Central memory CD8-positive, alpha-beta T cell (primary cell): ENCODE measurements around the gene DDR2.
"Not testable (repeated sequence)": the region's sequence is repeated elsewhere in the genome, so short reads cannot be mapped to it uniquely, and the experiment has no call there.

Experiments used
- ATAC-seq: fragments of 150-1000 bp; cut with Tn5 transposase; replicated peaks from 2 replicates; pipeline ENCODE4 v1.10.0; 2022; ENCODE audit warnings: mild to moderate bottlenecking, moderate FRiP score, moderate number of reproducible peaks; ENCODE audit not compliant: poor library complexity, severe bottlenecking; ENCODE audit errors: extremely low read depth
- DNase-seq, 2 donors: peaks; one replicate each; pipeline ENCODE4 v3.0.0; 2021; ENCODE audit warnings: low spot score in 2 of 2
- H3K27ac Mint-ChIP-seq: one replicate; pipeline ENCODE4 v1.8.0; 2022; ENCODE audit warnings: low read depth, mild to moderate bottlenecking, moderate library complexity, mixed read lengths
- H3K27me3 Mint-ChIP-seq: one replicate; pipeline ENCODE4 v1.8.0; 2022; ENCODE audit warnings: mixed read lengths
- H3K36me3 Mint-ChIP-seq: one replicate; pipeline ENCODE4 v1.8.0; 2022; ENCODE audit warnings: mild to moderate bottlenecking, moderate library complexity, mixed read lengths; ENCODE audit not compliant: insufficient read depth
- H3K4me1 Mint-ChIP-seq: one replicate; pipeline ENCODE4 v1.8.0; 2022; ENCODE audit warnings: mixed read lengths
- H3K4me3 Mint-ChIP-seq: one replicate; pipeline ENCODE4 v1.8.0; 2022; ENCODE audit warnings: mild to moderate bottlenecking, moderate library complexity, mixed read lengths
- H3K9me3 Mint-ChIP-seq: one replicate; pipeline ENCODE4 v1.8.0; 2022; ENCODE audit warnings: mixed read lengths

DDR2 gene

DNA sequence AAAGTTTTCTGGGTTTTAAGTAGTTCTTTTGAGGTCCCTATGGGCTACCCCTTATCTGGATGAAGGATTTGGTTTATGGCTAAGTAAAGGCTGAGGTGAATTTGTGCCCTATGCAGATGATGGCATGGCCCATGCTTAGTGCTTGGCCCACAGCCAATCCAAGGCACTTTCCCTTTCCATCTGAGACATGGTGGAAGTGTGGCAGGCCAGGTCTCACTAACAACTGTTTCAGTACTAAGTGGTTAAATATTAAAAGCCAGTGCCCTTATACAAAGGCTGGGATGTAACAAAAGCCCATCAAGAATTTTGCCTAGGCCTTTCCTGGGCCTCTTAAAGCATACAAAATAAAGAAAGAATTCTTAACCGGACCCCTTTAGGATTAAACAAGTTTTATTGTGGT is 156.5 kb downstream of the DDR2 start:
- not testable (repeated sequence) for ATAC-seq, H3K4me1 Mint-ChIP-seq, H3K27me3 Mint-ChIP-seq, H3K4me3 Mint-ChIP-seq, H3K9me3 Mint-ChIP-seq, DNase-seq, H3K27ac Mint-ChIP-seq, H3K36me3 Mint-ChIP-seq

DNA sequence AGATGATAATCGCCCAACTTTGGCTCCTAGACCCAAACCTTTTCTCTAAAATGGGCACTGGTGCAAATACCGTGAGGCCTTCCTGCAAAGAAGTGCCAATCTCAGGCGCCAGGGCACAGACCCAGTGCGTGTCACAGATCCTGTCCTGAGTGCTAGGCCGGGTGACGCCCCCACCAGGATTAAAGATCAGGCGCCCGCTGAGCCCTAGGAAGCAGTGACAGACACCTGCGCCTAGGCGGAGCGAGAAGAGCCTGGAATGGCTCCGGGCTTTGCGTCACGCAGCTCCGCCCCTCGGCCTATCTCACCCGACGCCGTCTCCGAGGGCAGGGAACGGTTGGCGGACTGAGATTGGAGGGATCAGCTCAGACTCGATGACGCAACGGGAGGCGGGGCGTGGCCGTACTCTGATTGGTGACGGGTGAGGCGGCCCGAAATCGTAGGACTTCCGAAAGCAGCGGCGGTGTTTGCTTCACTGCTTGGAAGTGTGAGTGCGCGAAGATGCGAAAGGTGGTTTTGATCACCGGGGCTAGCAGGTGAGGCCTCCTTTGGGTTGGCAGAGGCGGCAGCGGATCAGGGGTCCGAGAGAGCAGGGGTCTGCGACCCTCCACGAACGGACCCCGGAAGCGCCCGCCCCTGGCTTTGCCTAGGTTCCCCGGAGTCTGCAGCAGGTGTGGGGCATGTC is 158.2 kb downstream of the DDR2 start, which contains the start of gene HSD17B7:
TSS of gene HSD17B7 (plus strand) at position 400 of the 682 bp plus-strand sequence. CDS start at position 499, 99 bp downstream.
- H3K4me1 Mint-ChIP-seq, H3K27me3 Mint-ChIP-seq: not testable (repeated sequence)
- peak within 1 kb of the TSS; percentile 84 for H3K4me3 Mint-ChIP-seq

DNA sequence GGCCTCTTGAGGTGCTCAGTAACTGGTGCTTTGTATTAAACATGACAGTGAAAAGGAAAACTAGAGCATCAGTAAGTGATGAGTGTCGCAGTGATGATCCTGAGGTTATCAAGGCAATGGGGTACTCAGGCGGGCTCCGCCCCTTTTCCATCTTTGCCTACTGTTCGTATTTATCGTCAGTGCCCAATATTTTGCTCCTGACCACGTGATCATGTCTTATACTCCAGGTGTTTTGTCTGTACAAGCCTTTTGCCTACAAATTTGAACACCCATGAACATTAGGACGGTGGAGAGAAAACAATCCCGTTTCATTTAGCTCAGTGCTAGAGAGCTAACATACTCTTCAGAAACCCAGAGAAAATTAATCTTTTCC is 158.7 kb downstream of the DDR2 start:
- peaks cover 14% of the 10 kb centered on the region for H3K36me3 Mint-ChIP-seq
- peak overlapping the region; percentile 84 for H3K4me3 Mint-ChIP-seq
- peak; percentile 43 for ATAC-seq
- H3K9me3 Mint-ChIP-seq, H3K4me1 Mint-ChIP-seq, H3K27me3 Mint-ChIP-seq, DNase-seq: not testable (repeated sequence)
- H3K27ac Mint-ChIP-seq, result peak overlapping the region; percentile 92

More for the DNA sequence above, 158.2 kb downstream of the DDR2 start, which contains the start of gene HSD17B7:
- peak; percentile 99 for ATAC-seq
- not testable (repeated sequence) for H3K9me3 Mint-ChIP-seq
- peak; percentile 43 to 70 for DNase-seq
- peak within 1 kb of the TSS; percentile 92 for H3K27ac Mint-ChIP-seq
- peaks cover 12% of the 10 kb centered on the region for H3K36me3 Mint-ChIP-seq

DNA sequence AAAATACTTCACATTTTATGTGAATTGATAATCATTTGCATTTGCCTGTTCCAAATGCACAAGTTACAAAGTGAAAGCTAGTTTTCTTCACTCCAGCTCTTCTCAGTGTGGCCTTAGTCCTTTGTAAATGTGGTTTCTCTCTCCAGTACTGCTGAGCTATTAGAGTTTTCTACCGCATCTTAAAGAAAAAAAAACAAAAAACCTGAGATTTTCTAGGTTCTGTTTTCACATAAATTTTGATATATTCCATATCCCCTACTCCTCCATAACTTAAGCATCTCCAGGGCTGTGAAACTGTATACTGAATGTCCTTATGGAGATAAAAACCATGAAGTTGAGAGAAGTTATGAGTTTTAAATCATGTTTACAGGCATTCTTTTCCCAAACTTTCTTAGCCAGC is 162.0 kb downstream of the DDR2 start:
- DNase-seq, H3K9me3 Mint-ChIP-seq, H3K4me1 Mint-ChIP-seq, H3K4me3 Mint-ChIP-seq, H3K27ac Mint-ChIP-seq, ATAC-seq, H3K27me3 Mint-ChIP-seq: not testable (repeated sequence)
- H3K36me3 Mint-ChIP-seq, result peaks cover 36% of the 10 kb centered on the region

DNA sequence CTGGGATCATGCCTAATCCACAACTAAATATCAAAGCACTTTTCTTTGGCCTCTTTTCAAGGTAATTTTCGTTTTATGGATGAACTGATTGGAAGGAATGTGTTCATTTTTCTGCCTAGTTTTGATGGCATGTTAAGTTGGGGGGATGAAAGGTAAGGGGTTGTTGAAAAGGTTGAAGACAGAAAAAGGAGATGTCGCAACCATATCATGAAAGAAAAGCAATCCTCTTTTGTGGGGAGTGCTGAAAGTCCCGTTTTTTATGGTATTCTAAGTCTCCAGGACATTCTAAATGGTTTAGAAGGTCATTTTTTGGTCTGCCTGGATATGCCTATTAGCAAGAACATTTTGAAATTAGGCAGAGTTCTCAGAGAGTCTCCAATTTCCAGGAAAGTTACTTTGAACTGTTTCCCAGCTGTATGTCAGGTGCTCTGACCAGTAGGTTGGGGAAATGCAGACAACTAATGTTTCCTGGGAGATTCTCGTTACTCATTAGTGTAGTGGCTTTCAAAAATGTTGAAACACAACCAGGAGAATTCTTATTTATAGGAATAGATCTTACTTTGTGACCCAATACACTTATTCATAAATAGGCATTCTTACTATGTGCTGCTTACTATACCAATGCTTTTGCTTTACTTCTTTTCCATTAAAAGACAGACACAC is 164.5 kb downstream of the DDR2 start:
- H3K27ac Mint-ChIP-seq, H3K27me3 Mint-ChIP-seq, H3K4me3 Mint-ChIP-seq, H3K9me3 Mint-ChIP-seq, H3K4me1 Mint-ChIP-seq, DNase-seq, ATAC-seq: not testable (repeated sequence)
- H3K36me3 Mint-ChIP-seq, result peaks cover 47% of the 10 kb centered on the region

DNA sequence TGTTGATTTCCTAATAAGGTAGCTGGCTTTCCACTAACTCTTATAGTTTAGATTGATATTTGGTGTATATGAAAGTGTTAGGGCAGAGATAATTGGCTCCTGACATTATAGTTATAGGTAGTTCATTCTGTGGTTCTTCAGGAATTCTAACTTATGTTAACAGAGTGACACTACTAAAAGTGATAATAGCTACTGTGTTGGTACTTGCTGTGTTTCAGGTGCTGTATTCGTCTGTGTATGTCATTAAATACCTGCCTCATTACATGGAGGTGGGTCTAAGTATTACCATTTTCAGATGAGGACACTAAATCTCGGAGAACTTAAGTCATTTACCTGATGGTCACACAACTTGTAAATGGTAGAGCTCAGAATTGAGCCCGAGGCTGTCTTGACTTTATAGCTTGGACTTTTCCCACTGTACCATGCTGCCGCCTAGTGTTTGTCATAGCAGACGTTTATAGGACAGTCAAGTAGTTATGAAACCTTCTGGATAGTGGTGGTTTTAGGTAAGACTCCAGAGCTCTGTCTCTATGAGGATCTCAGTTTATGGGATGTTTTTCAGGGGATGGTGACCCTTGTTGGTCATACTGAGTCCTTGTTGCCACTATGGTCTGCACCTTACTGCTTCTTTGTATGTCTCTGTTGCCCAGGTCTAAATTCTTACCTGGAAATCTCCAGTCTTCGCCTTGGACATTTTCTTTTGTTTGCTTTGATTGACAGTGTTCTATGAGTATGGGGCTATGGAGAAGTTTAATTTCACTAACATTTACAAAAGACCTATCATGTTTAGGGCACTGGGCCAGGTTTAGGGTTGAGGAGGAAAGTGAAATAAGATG is 167.9 kb downstream of the DDR2 start:
- peaks cover 59% of the 10 kb centered on the region for H3K36me3 Mint-ChIP-seq
- H3K4me3 Mint-ChIP-seq, H3K9me3 Mint-ChIP-seq, DNase-seq, H3K27me3 Mint-ChIP-seq, H3K4me1 Mint-ChIP-seq, H3K27ac Mint-ChIP-seq, ATAC-seq: not testable (repeated sequence)

DNA sequence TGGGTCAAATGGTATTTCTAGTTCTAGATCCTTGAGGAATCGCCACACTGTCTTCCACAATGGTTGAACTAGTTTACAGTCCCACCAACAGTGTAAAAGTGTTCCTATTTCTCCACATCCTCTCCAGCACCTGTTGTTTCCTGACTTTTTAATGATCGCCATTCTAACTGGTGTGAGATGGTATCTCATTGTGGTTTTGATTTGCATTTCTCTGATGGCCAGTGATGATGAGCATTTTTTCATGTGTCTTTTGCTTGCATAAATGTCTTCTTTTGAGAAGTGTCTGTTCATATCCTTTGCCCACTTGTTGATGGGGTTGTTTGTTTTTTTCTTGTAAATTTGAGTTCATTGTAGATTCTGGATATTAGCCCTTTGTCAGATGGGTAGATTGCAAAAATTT is 175.2 kb downstream of the DDR2 start:
- H3K27me3 Mint-ChIP-seq, H3K4me3 Mint-ChIP-seq, H3K27ac Mint-ChIP-seq, DNase-seq, H3K4me1 Mint-ChIP-seq, ATAC-seq, H3K9me3 Mint-ChIP-seq: not testable (repeated sequence)
- H3K36me3 Mint-ChIP-seq, result peaks cover 39% of the 10 kb centered on the region

DNA sequence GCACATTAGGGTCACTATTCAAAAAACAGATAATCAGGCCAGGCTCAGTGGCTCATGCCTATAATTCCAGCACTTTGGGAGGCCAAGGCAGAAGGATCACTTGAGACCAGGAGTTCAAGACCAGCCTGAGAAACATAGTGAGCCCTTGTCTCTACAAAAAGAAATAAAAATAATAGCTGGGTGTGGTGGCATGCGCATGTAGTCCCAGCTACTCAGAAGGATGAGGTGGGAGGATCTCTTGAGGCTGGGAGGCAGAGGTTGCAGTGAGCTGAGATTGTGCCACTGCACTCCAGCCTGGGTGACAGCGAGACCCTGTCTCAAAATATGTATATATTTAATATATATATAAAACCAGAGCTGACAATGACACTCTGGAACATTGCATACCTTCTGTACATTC is 180.1 kb downstream of the DDR2 start:
- H3K4me1 Mint-ChIP-seq, H3K4me3 Mint-ChIP-seq, H3K27ac Mint-ChIP-seq, H3K27me3 Mint-ChIP-seq, ATAC-seq, H3K9me3 Mint-ChIP-seq, DNase-seq: not testable (repeated sequence)
- H3K36me3 Mint-ChIP-seq, result peaks cover 11% of the 10 kb centered on the region

DNA sequence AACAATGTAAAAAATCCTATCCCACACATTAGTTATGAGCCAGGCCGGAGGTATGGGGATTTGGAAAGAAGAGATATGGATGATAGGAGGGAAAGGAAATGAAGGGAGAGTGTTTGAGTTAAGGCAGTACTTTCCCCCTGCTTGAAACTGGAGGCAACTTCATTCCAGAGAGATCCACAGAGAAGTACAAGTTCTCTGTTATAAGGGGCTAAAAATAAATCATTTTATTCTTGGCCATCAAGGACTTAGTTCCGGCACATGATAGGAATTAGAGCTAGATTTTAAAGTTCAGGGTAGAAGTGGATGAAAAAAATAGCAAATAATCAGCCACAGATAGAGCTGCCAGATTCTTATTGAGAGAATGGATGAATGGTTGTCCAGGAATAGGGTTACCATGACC is 185.9 kb downstream of the DDR2 start:
- H3K4me3 Mint-ChIP-seq, H3K36me3 Mint-ChIP-seq, H3K27ac Mint-ChIP-seq, H3K9me3 Mint-ChIP-seq, ATAC-seq, H3K27me3 Mint-ChIP-seq, DNase-seq: not testable (repeated sequence)
- H3K4me1 Mint-ChIP-seq, result peaks cover 15% of the 10 kb centered on the region

DNA sequence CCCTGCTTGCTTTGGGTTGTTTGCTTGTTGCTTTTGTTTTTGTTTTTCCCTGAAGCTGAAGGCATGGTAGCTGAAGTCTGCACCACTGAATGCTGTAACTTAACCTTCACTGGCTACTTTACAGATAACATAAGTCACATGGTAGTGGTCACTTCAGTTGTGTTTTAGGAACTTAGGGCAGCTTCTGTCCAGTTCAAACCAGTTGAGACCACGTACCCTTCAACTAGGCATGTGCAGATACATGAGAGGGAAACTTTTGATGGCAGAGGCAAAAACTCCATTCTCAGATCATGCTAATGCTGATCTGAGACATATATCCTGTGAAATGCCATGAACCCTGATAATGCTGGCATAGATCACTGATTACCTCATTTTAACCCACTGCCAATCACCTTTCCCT is 186.4 kb downstream of the DDR2 start:
- H3K9me3 Mint-ChIP-seq, H3K27me3 Mint-ChIP-seq, H3K27ac Mint-ChIP-seq, H3K36me3 Mint-ChIP-seq, H3K4me3 Mint-ChIP-seq, DNase-seq, ATAC-seq: not testable (repeated sequence)
- H3K4me1 Mint-ChIP-seq, result peaks cover 19% of the 10 kb centered on the region

DNA sequence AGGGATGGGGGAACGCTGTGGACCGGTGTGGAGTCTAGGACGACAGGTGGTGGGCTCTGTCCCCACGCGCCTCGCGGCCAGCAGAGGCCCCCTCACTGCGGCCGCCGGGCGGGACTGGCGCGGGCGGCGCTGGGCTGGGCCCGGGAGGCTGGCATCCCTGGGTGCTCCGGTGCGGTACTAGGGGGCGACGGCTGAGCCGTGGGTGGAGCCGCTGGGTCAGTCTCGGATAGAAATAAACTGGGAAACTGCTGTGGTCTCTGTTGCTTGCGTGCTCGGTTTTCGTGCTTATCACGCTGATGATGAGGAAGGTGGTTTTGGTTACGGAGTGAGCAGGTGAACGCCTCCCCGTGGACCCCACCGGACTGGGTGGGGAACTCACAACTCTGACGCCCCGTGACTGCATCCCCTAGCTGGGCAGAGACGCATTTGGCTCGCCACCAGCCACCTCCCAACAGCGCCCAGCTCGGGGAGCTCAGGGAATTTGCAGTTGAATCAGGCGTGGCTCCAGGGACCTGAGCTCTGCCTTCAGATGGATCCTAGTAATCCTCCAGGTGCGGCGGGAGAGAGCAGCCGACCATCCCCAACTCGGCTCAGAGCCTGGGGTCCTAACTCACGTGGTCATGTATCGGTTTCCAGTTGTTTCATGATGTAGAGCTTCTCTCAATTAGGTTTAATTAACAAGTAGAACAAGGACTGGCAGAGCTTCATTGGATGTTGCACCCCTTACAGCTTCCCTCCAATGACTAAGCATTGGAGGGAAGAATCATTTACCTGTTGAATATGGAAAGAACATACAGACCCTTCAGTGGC is 190.3 kb downstream of the DDR2 start:
- Mint-ChIP-seq H3K9me3 (no peaks in the 10 kb centered on the region), H3K4me1 (peaks cover 19% of the 10 kb centered on the region), H3K27me3 (peaks cover 9% of the 10 kb centered on the region), H3K36me3 (no peaks in the 10 kb centered on the region), H3K27ac (peak overlapping the region; percentile 82), H3K4me3 (peak overlapping the region; percentile 71)
- ATAC-seq, result peak; percentile 16
- DNase-seq, result no peak

DNA sequence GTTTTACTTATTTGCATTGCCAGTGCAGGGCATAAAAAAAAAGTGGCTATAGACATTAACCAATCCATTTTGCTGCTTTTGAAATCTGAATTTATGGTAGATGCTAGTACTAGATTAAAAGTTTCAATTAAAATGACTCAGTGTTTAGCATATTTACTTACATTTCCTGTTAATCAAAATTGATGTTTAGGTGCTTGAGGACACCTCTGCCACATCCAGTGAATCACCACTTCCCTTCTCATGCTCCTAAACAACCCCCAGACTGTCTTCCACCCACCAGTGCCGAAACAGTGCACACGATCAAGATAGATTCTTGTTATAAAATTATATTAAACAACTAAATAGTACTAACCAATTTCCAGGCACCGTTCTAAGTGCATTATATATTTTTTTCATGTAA is 191.0 kb downstream of the DDR2 start:
- ATAC-seq, result peak; percentile 82
- H3K4me3 Mint-ChIP-seq, result peak overlapping the region; percentile 71
- peaks cover 9% of the 10 kb centered on the region for H3K27me3 Mint-ChIP-seq
- no peaks in the 10 kb centered on the region for H3K9me3 Mint-ChIP-seq
- H3K27ac Mint-ChIP-seq, result no peak overlapping the region
- no peaks in the 10 kb centered on the region for H3K36me3 Mint-ChIP-seq
- H3K4me1 Mint-ChIP-seq, result peaks cover 19% of the 10 kb centered on the region
- DNase-seq, result no peak
